ENCODE data around the gene PVALEF.

The PVALEF gene

GRCh38 chr17:81156866-81157805 lies 8.2 kb upstream of the PVALEF start:
- no peak for TF ChIP-seq CTCF (conservative IDR thresholded peaks at IDR 0.05)
- no peak overlapping the region for H3K27ac ChIP-seq

GRCh38 chr17:81157848-81158687 lies 7.2 kb upstream of the PVALEF start:
- H3K27ac ChIP-seq: no peak overlapping the region
- no peak for TF ChIP-seq CTCF (conservative IDR thresholded peaks at IDR 0.05)

- H3K27ac ChIP-seq: no peak overlapping the region
- no peak for TF ChIP-seq CTCF (conservative IDR thresholded peaks at IDR 0.05)
Observed at GRCh38 chr17:81158688-81159590, 6.4 kb upstream of the PVALEF start.

- TF ChIP-seq CTCF (conservative IDR thresholded peaks at IDR 0.05): no peak
- H3K27ac ChIP-seq: no peak overlapping the region
Observed at GRCh38 chr17:81159611-81160265, 5.6 kb upstream of the PVALEF start.

GRCh38 chr17:81160306-81160705 lies 5.0 kb upstream of the PVALEF start:
- no peak for TF ChIP-seq CTCF (conservative IDR thresholded peaks at IDR 0.05)
- no peak overlapping the region for H3K27ac ChIP-seq

GRCh38 chr17:81160747-81161453 lies 4.4 kb upstream of the PVALEF start:
- TF ChIP-seq CTCF (conservative IDR thresholded peaks at IDR 0.05): no peak
- no peak overlapping the region for H3K27ac ChIP-seq
